ENCODE data around the gene TAS2R9.
"Not testable (repeated sequence)": the region's sequence is repeated elsewhere in the genome, so short reads cannot be mapped to it uniquely, and the experiment has no call there.

Gene TAS2R9, protein sequence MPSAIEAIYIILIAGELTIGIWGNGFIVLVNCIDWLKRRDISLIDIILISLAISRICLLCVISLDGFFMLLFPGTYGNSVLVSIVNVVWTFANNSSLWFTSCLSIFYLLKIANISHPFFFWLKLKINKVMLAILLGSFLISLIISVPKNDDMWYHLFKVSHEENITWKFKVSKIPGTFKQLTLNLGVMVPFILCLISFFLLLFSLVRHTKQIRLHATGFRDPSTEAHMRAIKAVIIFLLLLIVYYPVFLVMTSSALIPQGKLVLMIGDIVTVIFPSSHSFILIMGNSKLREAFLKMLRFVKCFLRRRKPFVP

DNA sequence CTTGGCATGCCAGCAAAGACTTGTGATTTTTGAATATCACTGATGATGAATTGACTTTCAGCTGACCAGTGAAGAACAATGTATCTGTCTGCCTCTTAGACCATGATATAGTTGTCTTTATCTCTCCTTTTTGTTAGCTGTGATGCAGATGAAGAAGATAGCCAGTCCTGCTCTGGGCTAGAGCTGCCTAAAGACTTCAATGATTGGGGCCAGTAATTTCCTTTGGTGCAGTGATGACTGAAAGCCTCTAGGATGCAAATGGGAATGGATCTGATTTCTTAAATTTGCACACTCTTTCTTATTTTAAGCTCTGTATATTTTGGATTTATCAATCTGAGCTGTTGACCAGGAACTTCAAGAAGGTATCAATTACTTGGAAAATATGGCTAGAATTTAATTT, at the start of gene TAS2R9:
Gene TAS2R9, minus strand, starts transcription at position 101 of the 400 bp plus-strand sequence. Its CDS starts 93 bp downstream, at position 8.
- DNase-seq (ENCODE audit: low spot score), result no peak

DNA sequence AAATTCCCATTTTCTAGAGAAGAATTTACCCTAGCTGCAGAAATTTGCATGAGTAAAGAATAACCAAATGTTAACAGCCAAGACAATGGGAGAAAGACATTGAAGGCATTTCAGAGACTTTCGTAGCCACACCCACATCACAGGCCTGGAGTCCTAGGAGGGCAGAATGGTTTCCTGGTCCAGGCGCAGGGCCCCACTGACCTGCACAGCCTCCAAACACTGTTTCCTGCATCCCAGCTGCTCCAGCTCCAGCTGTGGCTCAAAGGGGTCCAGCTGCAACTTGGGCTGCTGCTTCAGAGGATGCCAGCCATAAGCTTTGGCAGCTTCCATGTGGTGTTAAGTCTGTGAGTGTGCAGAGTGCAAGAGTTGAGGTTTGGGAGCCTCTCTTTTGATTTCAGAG, 45.8 kb upstream of the TAS2R9 start:
- no peak for DNase-seq (ENCODE audit: low spot score)

DNA sequence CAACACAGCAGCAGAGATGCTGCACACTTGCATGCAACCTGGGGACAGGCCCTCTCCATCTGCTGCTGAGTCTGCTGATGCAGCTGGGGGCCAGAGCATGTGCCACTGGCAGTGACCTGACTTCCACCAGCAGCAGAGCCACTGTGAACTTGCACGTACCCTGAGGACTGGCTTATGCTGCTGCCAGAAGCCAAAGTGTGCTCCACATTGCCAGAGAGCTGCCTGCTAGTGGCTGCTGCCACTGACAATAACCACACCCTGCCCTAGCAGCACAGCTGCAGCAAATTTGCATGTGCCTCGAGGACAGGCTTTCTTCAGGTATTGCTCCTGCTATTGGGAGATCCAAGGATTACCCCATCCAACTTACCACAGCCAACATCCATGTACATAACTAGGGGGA, 43.8 kb upstream of the TAS2R9 start:
- no peak for DNase-seq (ENCODE audit: low spot score)

DNA sequence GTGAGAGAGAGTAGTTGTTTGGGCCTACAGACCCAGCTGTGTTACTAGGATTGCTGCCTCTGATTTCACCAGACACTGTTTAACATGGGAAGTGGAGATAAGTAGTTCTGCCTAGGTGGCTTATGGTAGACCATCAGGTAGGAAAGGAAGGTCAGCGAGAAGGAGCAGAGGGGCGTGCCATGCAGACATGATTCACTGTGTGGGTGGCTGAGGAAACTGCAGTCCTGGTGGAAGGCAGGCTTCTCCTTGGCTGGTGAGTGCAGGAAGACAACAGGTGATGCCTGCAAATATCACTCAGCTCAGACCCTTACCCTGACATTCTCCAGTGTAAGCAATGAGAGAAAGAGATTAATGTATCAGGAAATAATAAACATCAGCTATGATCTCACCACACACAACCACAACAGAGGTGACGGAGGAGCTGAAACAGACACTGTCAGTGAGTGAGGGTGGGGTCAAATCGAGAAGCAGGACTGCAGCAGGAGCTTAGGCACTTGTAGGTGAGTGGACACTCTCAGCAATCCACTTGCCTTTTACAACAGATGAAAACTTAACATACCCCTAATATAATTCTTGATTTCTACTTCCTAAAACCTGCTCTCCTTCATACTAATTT, 41.4 kb upstream of the TAS2R9 start:
- DNase-seq (ENCODE audit: low spot score), result no peak

DNA sequence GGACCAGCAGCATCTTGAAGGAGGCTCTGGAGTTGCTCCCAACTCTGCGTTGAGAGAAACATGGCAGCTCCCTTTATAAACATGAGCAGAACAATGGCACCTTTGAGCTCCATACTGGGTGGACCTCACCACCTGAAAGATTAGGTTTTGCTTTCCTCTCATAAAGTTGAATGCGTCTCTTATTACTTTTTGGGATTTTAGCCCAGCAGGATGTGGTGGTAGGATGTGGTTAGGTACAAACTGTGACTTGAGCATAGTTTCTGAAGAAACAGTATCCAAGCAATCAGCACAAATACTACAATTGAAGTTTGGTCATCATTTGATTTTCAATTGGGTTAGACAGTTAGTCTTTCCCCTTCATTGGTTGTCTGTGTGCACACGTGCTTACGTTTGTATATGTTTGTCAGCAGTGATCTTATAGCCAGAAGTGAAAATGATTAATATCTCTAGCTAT, 39.5 kb upstream of the TAS2R9 start, which contains the start of gene PRR4:
Gene PRR4, minus strand, starts transcription at position 51 of the 454 bp plus-strand sequence. Its CDS starts 38 bp downstream, at position 13.
- DNase-seq (ENCODE audit: low spot score), result no peak

DNA sequence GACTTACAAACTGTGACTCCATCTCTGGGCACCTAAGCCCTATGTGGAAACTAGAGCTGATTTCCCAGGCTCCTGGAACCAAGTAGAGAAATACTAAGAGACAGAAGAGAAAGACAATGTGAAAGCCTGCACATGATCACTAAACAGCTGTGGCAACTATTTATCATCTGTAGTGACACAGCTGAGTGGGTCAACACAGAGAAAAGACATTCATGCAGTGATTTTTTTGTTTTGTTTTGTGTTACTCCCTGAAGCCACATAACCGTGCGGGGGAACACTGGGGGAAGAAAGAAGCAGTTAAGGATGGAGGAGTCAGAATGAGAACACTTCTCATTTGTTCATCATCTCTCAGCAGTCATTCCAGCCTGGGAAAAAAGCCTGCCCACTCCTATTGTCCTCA, 37.8 kb upstream of the TAS2R9 start:
- no peak for DNase-seq (ENCODE audit: low spot score)

DNA sequence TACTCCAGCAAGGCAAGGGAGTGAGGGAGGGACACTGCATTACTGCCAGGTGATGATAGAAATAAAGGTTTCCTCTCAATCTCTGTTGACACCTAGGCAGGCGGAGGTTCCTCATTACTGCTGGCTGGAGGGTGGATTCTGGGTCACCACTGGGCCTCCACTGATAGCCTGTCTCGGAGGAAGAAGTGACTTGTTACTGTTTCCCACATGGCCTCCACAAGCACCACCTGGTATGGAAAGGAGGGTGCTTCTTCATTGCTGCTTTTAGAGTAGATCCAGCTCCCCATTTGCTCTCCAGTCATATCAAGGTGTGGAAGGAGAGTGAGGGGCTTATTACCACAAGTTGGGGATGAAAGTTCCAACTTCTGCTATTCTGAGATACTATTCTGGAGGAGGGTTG, 32.9 kb upstream of the TAS2R9 start:
- DNase-seq (ENCODE audit: low spot score), result no peak

DNA sequence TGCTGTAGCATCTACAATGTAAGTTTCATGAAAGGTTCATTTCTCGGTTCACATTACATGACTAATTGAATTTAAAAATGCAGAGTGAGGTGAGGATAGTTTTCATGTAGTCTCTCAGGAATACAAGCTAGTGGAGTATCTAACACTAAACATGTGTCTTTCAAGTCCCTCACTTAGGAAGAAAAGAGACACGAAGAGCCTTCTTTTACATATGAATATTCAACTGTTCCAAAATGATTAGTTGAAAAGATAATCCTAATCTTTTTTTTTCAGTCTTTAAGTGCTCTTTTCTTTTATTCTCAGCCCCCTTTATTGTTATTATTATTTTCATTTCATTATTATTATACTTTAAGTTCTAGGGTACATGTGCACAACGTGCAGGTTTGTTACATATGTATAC, 28.5 kb upstream of the TAS2R9 start:
- DNase-seq (ENCODE audit: low spot score), result no peak

DNA sequence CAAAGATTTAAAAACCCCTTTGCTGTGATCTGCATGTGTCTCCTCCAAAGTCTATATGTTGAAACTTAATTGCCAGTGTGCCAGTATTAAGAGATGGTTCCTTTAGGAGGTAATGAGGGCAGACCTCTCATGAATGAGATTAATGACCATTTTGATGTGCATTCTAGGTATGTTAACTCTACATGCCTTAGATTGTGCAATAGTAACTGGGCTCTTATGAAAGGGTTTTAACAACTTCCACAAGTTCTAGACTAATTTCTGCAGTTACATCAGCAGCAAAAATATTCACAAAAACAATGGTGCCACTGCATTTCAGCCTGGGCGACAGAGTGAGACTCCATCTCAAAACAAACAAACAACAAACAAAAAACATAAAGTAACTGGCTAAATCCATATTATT, 20.0 kb upstream of the TAS2R9 start:
- no peak for DNase-seq (ENCODE audit: low spot score)

DNA sequence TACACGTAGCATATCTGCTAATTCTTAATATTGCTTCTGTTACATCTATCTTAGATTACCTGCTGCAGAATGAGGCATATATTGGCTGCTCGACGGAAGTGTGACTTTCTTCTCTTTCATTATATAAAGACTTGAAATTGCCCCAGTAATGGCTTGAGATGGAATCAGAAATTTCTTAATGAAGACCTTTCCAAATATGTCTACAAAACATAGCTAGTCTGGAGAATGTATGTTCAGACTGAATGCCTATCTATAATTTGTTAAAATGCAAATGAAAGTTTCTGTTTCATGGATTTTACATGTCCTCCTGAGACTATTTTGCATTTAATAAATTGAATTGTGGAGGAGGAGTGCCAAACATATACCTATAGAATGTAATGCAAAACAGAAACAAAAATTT, 16.3 kb upstream of the TAS2R9 start, which contains the start of gene TAS2R10:
Gene TAS2R10, minus strand, starts transcription at position 101 of the 400 bp plus-strand sequence. Its CDS starts 89 bp downstream, at position 12.
- no peak for DNase-seq (ENCODE audit: low spot score)

DNA sequence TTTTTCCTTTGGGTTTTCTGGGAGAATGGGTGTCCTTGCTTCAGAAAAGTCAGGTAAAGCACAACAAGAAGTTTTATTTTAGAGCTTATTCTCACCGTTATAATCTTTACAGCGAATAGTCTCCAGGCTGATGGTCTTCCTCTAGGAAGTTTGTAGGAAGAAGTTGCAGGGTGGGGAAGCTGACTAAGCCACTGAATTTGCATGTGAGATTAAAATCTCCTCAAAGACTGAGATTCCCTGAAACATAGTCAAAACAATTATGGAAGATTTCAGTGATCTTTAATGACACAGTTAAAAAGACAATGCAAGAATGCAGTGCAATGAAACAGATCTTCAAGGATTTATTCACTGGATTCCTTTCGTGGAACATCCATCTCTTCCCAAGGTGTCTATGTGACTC, 15.0 kb upstream of the TAS2R9 start:
- no peak for DNase-seq (ENCODE audit: low spot score)

DNA sequence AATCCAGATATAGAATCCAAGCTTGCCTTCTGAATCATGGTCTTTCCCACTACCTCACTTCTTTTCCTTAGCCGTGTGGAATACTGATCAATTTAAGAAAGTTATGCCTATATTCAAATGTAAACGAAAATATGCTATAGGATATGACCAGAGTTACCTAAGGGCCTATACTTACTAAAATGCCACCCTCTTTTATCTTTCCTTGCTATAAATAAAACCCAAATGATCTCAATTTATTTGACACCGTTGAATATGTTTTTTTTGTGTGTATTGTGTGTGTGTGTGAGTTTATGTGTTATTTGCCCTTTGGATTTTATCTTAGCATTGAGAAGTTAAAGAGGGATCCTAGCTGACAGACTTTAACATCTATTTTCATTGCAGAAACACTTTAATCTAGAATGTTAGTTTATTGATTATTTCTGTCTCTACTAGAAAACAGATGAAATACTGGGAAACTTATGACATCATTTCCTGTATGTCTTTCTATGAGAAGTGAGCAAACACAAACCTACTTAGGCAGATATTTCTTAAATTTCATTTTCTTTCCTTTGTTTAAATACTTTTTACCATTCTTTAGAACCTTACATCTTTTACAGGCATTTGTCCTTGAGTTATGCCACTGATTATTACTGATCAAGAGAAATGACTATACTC, 2.0 kb upstream of the TAS2R9 start:
- DNase-seq (ENCODE audit: low spot score), result no peak

DNA sequence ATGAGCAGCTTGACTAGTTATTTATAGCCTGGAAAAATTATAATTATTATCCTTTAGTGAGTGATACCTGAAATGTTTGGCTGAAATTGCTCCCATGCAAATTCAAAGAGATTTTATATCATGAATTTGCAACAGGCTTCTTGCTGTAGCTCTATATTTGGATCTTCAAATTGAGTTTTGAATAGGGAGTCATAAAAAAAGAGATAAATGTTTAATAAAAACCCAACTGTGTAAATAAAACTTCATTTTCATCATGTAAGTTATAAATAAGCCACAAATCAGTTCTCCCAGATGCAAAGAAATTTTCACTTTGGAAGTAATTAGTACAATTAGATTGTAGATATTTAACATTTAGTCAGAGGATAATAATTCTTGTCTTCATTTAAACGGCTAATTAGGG, 2.8 kb downstream of the TAS2R9 start, which contains the start of gene TAS2R8:
Gene TAS2R8, minus strand, starts transcription at position 101 of the 400 bp plus-strand sequence. CDS start 306 bp downstream, outside the sequence.
- DNase-seq (ENCODE audit: low spot score), result no peak

DNA sequence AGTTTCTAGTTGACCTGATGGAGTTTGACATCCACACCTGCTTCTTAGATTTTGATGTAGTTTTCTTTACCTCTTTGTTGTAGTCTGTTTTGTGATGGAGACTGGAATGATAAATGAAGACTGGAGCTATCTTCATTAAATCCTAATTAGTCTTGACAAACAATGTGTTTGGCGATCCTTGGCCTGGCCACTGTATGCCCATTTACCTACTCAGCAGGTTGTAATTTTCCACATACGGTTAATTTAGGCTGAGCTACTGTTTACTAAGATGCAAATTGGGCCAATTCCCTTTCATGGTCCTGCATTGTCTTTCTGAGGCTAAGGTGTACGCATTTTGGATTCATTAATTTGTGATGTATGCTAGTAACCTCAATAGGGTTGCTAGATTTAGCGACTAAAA, 7.4 kb downstream of the TAS2R9 start, which contains the start of gene TAS2R7:
Gene TAS2R7, minus strand, starts transcription at position 41 of the 400 bp plus-strand sequence. CDS start 57 bp downstream, outside the sequence.
- no peak for DNase-seq (ENCODE audit: low spot score)

DNA sequence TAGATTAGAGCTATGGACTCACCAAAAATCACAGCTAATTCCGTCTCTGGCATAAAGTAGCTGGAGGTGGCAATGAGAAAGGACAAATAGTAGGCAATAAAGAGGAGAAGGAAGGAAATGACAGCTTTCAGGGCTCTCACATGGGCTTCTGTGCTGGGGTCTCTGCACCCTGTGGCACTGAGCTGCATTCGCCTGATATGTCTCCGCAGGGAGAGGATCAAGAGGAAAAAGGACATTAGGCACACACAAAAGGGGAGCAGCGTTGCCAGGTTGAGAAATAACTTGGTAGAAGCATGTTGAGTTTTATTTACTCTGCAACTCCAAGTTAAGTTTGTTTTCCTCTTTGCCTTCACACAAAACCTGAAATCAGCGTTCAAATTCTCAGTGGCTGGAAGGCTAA, 8.2 kb downstream of the TAS2R9 start:
- DNase-seq (ENCODE audit: low spot score), result no peak

DNA sequence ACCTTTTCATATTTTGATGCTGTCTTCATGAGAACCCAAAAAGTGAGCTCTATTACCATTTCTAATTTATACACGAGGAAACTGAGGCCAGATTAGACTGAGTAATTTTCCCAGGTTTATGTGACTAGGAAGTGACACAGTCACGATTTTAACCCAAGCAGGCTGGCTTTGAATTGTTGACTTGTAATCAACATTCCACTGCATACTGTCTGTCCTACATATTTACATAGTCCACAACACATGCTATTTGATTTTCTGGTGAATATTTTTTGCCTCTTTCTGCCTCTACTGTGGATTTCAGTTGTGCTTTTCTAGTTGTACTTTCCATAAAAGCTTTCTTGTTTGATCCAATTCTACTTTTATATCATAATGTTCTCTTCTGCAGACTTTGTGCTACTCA, 15.7 kb downstream of the TAS2R9 start:
- no peak for DNase-seq (ENCODE audit: low spot score)

DNA sequence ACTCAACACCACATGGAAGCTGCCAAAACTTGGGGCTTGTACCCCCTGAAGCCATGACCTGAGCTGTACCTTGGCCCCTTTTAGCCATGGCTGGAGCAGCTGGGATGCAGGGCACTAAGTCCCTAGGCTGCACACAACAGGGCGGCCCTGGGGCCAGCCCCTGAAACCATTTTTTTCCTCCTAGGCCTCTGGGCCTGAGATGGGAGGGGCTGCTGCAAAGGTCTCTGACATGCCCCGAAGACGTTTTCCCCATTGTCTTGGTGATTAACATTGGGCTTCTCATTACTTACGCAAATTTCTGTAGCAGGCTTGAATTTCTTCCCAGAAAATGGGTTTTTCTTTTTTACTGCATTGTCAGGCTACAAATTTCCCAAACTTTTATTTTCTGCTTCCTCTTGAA, 18.2 kb downstream of the TAS2R9 start:
- not testable (repeated sequence) for DNase-seq (ENCODE audit: low spot score)

DNA sequence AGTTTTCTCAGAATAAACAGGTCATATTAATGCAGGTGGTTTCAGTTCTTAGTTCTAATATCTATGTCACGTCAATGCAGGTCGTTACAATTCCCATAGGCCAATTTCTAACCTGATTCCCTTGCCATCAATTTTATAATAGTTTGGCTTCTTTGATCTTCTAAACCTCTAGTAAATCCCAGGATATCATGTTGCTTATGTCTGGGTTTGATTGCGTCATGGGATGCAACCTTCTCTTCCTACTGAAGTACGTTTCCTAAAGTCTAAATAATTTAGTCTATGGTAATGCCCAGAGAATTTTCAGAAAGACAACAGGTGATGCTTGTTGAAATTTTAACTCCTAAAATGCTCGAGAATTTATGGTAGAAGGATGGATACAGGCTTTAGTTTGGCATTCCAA, 26.7 kb downstream of the TAS2R9 start:
- no peak for DNase-seq (ENCODE audit: low spot score)

DNA sequence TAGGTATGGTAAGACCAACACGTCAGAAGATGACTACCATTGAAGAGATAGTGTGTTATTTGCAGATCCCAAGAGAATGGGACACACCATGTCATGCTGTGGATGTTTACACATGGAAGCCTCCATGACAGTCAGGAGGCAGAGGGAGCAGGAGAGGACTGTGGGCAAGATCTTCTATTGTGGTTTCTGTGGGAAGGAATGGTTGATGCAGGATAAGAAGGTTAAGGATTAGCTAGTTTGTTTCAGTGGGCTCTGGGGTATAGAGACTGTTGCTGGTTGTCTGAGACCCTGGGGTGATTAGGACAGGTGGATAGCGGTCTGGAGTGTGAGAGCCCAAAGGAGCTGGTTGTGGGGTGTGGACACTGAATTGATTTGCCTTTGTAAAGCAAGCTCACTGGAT, 30.9 kb downstream of the TAS2R9 start:
- no peak for DNase-seq (ENCODE audit: low spot score)

DNA sequence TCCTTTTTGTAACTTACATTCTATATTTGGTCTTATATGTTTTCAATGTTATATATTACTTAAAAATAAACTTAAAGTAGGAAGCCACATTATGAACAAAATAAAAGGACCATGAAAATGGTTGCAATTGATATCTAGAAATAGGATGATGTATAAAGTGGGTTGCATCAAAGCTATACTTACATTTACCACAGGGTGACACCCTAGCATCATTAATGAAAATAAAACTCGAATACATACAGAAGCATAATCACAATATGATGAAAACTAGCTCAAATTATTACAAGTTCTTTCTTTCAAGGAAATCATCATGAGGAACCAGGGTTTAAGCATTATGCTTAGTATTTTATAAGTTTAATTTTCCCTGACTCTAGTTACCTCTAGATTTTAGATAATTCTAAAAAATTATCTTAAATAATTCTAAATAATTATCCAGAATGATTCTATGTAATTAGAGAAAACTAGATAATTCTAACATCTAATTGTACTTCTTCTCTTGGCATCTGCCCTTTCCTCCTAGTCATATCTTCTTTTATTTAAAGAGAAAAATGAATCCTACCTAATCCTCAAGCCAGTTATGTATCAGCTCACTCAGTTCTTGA, 38.7 kb downstream of the TAS2R9 start:
- DNase-seq (ENCODE audit: low spot score), result peak; percentile 9

DNA sequence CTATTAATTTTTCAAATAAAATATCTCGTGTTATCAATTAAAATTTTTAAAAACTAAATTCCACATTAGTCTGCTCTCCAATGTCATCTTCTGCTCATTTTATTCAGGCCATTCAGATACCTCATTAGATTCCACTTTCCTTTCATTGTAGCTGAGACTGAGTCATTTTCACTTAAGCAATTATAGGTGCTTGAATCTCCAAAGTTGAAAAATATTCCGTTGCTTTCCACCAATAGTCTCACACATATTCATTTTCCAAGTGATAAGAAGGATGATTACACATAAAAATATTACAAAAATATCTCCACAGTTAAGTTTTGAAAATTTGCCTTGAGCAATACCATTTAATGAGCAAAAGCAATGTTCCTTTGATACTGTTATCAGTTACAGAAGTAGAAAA, 50.3 kb downstream of the TAS2R9 start:
- DNase-seq (ENCODE audit: low spot score), result no peak
